ENCODE data around the gene WTIP.

WTIP gene

GRCh38 chr19:34479396-34479795 is 2.2 kb upstream of the WTIP start:
- DNase-seq = no peak

GRCh38 chr19:34480491-34480890 is 1.1 kb upstream of the WTIP start:
- DNase-seq = no peak

GRCh38 chr19:34481861-34482379 is 362 bp downstream of the WTIP start:
- no peak for DNase-seq

- no peak for DNase-seq
Measured at GRCh38 chr19:34482380-34483250, 1.1 kb downstream of the WTIP start.

- no peak for DNase-seq
Measured at GRCh38 chr19:34484328-34484727, 2.8 kb downstream of the WTIP start.

- no peak for DNase-seq
Measured at GRCh38 chr19:34485831-34486230, 4.3 kb downstream of the WTIP start.

GRCh38 chr19:34487651-34488051 is 6.1 kb downstream of the WTIP start:
- DNase-seq = no peak

- no peak for DNase-seq
Measured at GRCh38 chr19:34489175-34489574, 7.6 kb downstream of the WTIP start.

GRCh38 chr19:34490141-34490766 is 8.7 kb downstream of the WTIP start:
- no peak for DNase-seq

GRCh38 chr19:34493038-34493648 is 11.6 kb downstream of the WTIP start:
- no peak for DNase-seq

- no peak for DNase-seq
Measured at GRCh38 chr19:34493649-34494044, 12.1 kb downstream of the WTIP start.

GRCh38 chr19:34494601-34495000 is 13.0 kb downstream of the WTIP start:
- no peak for DNase-seq

- DNase-seq = no peak
Measured at GRCh38 chr19:34495416-34495815, 13.9 kb downstream of the WTIP start.

- DNase-seq = no peak
Measured at GRCh38 chr19:34497112-34497805, 15.7 kb downstream of the WTIP start.

- no peak for DNase-seq
Measured at GRCh38 chr19:34499155-34499834, 17.7 kb downstream of the WTIP start.

- DNase-seq = no peak
Measured at GRCh38 chr19:34500656-34501120, 19.1 kb downstream of the WTIP start.

GRCh38 chr19:34501339-34502320 is 20.1 kb downstream of the WTIP start:
- peak; percentile 35 for DNase-seq

- DNase-seq = no peak
Measured at GRCh38 chr19:34502582-34503411, 21.2 kb downstream of the WTIP start.

GRCh38 chr19:34503531-34504272 is 22.1 kb downstream of the WTIP start:
- no peak for DNase-seq

All from NCI-H524 treated with DMSO at 0.1 percent for 48 hours (cell line).